Raji (cell line): Measurements from ENCODE around the gene SPAG16.

Source experiments
- POLR2A ChIP-seq: IDR thresholded peaks from 2 replicates; pipeline ENCODE4 v1.6.1; 2011; ENCODE audit warnings: low read depth, low read length, control low read depth; ENCODE audit not compliant: insufficient read depth

Gene SPAG16

GRCh38 chr2:213691351-213691750 lies 407.1 kb downstream of the SPAG16 start:
- TF ChIP-seq POLR2A: no peak

DNA sequence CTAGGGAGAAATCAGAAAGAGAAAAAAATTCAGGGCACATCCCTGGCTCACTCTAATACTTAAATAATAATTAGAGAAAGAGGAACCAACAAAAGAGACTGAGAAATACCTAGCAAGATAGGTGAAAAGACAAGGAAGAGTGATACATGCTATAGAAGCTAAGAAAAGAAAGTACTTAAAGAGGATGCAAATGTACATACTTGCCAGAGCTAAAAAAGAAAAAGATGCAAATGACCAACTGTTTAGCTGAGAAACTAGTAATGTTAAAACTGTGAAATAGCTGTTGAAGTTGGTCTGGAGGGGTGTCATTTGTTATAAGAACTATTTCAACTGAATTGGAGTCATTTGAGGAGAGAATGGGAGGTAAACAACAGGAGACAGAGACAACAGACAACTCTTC lies 412.2 kb downstream of the SPAG16 start:
- TF ChIP-seq POLR2A: no peak

- no peak for TF ChIP-seq POLR2A
Measured at GRCh38 chr2:213703406-213704098, 419.3 kb downstream of the SPAG16 start.

GRCh38 chr2:213710164-213710563 lies 425.9 kb downstream of the SPAG16 start:
- TF ChIP-seq POLR2A: no peak

DNA sequence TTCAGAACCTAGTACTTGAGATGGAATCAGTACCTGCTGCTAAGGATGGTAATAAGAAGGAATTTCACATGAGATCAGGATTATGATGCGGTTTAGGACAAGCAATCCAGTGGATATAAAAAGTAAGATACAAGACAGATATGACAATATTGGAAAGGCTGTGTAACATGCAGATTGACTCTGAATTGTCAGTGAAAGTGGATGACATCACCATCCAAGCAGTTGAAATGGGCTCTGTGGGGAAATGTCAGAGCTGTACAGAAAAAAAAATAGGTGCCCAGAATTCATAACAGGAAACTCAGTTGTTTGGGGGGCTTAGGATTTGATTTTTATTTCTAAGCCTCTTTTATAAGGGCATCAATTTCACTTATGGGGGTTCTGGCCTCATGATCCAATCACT lies 438.3 kb downstream of the SPAG16 start:
- TF ChIP-seq POLR2A: no peak

DNA sequence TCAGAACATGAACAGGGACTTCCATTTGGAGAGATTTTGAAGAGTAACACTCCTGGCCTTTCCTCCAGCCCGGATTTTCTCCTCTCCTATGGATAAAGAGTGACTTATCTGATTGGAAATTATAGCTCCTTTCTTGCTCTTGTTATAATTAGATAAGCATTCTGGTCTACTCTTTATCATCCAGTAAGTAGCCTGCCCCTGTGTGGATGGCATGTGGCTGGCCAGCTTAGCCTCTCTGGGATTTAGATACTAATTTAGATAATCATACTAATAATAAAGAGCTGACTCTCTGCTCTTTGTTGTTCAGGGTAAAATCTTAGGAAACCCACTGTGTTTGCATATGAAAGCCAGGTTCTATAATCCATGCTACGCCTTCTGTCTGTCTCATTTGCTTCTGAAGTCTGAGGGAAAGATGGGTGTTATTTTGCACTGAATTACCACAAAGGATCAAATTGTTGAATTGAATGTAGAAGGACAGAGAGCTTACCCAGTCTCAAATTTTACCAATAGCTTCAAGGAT lies 438.8 kb downstream of the SPAG16 start:
- no peak for TF ChIP-seq POLR2A

DNA sequence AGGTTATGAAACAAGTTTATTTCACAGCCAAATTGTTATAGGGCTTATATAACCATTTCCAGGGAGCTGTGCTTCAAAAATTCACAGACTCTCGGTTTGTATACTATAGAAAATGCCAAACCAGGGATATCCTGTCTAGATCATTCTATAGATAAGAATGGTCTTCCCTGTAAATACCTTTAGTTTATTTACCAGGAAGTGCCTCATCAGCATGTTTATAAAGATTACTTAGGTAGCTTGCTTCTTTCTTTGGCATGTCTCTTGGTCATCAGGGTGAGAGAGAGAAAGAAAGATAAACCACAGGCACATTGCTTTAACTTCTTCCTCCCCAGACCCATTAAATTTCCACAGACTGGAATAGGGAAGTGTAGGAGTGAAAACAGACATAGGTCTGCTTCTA lies 439.4 kb downstream of the SPAG16 start:
- no peak for TF ChIP-seq POLR2A

GRCh38 chr2:213726101-213726500 lies 441.8 kb downstream of the SPAG16 start:
- TF ChIP-seq POLR2A: no peak

DNA sequence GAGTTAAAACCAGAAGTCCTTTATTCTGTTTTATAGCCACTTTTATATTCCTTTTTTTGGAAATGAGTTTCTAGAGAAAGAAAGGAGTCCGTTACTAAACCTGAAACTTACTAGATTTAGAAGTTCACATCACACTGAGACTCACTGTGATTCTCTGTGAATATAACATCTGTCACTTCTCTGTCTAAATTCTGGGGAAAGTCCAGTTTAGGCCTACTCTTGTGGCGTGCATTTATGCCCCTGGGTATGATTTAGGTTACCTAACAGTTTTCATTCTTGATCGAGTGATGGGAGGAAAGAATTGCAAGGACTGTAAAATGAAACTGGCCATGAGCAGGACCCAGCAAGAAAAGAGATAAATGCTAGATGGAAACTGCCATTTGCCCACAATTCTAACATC lies 449.6 kb downstream of the SPAG16 start:
- TF ChIP-seq POLR2A: no peak

GRCh38 chr2:213740453-213740852 lies 456.2 kb downstream of the SPAG16 start:
- no peak for TF ChIP-seq POLR2A

DNA sequence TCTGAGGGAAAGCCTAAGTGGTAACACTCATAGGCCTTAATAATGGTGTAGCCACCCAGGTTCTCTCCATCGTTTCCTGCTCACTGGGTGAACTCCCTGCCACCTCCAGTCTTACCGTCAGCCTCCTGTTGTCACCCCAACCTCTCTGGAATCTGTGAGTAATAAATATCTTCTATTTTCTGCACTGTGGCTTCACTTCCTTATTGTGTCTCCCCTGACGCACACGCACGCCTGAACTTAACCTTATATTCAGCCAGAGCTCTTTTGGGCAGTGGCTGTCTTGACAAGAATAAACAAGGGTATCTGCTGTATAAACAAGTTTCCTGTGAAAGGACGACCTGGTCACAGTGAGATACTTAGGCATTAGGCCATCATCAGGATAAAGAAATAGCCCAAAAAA lies 467.2 kb downstream of the SPAG16 start:
- no peak for TF ChIP-seq POLR2A

GRCh38 chr2:213752575-213752974 lies 468.3 kb downstream of the SPAG16 start:
- TF ChIP-seq POLR2A: no peak

DNA sequence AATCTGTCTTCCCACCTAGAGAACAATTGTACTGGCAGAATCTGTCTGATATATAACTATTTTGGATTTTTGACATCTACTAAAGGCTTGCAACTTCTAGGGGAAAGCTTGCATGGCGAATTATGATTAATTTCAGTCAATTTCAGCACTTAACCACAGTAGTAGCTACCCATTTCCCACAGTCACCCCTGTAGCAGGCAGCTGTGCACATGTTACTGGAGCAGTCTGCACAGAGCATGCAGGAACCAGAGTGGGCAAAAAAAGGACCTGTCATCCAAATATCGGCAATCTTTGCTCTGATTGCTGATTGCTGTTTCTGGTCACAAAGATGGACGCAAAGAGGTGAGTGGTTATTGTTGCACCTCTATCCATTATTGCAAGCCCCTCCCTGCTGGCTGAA lies 473.3 kb downstream of the SPAG16 start:
- no peak for TF ChIP-seq POLR2A

DNA sequence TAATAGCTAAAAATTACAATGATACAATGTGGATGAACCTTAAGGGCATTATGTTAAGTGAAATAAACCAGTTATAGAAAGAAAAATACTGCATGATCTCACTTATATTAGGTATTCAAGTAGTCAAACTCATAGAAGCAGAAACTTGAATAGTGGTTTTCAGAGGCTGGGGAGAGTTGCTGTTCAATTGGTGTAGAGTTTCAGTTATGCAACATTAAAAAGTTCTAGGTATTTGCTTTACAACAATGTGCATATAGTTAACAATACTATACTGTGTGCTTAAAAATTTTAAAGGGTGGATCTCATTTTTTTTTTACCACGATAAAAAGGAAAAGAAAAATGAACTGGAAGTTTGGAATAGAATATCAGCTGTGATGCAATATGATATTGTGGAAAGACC lies 479.1 kb downstream of the SPAG16 start:
- TF ChIP-seq POLR2A: no peak

DNA sequence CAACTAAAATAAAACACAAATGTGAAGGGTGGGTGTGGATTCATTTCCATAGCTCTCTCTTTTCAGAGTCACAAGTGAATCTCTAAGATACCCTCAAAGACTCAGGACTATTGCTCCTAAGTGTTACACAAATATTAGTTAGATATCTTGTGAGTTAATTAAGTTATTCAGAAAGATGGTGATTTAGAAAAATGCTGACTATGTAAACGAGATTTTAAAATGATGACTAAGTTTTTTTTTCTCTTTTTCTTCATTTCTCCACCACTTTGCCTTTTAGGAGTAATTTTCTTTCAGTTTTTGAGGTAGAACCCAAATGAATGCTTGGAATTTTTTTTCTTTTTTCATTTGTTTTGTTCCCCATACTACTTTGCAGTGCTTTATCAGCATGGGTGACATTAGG lies 479.7 kb downstream of the SPAG16 start:
- no peak for TF ChIP-seq POLR2A

DNA sequence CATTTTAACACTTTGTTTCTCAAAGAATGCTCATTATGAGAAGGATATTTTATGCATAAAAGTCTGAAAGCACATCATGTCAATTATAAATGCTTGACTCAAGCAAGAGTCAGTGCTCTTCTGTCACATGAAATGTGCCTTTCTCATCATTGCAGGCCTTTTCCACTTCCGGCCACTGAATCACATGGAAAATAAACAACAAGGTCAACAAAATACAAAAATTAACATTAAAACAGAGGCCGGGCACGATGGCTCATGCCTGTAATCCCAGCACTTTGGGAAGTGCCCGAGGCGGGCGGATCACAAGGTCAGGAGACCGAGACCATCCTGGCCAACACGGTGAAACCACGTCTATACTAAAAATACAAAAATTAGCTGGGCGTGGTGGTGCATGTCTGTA lies 480.6 kb downstream of the SPAG16 start:
- TF ChIP-seq POLR2A: no peak

GRCh38 chr2:213766062-213766461 lies 481.8 kb downstream of the SPAG16 start:
- no peak for TF ChIP-seq POLR2A
